HG03108 (cell line): ENCODE measurements around the gene ANKRD28.

ENCODE experiments used
- ATAC-seq: cut with Tn5 transposase; IDR thresholded peaks from one replicate; pipeline ENCODE4 v1.9.1; 2021; ENCODE audit warnings: moderate library complexity; ENCODE audit not compliant: unreplicated experiment

The ANKRD28 gene

DNA sequence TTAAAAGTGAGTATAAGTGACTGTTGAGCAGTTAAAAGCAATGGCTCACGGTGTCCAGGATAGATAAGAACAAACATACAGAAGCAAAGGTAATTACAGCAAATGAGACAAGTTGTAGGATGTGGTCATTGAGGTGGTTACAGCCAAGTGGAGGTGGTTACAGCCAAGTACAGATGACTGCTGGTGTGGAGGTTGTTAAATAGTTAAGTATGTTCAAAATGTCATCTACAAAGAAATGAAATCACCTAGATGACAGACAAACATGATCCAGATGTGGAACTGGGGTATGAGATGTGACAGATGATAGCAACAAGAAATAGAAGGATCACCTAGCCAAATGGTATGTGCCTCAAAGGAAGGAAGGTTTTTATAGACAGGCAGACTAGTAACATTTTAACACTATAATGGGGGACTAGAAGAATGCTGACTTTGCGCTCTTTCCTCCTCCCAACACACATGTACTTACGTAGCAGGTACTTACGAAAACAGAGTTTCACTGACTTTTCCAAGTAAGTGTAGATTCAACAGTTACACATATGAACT is 6.8 kb upstream of the ANKRD28 start:
- ATAC-seq: peak; percentile 39

DNA sequence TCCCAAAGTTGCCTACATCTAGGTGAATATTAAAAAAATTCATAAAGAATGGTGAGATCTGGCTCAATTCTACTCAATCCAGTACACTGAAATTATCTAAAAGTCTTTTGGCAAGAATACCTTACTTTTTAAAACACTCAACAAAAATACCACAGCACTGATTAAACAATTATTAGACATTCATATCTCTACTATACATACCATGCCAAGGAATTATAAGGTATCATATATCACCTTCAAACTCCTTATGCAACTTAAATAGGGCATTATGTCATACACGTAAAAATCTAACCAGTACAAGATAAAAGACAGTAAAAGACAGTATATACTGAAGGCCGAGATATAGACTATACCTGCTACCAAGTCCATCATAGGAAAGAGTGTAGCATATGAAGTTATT is 6.1 kb upstream of the ANKRD28 start:
- no peak for ATAC-seq

DNA sequence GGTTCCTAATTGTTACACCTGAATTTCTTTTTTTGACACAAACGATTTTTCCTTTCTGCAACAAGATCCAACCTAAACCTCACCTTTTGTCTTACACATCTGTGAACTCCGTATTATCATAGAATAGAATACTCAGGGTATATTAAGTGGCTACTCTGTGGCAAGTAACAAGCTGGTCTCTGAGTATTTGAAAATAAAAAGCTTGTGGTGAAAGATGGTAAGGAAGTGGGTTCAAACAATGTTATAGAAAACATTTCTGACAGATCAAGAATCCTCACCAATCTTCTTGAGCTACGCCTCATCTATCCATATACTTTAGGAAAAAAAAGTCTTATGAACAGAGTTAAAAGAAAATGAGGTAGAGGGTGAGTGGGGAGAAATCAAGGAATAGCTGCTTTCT is 3.5 kb upstream of the ANKRD28 start:
- no peak for ATAC-seq

DNA sequence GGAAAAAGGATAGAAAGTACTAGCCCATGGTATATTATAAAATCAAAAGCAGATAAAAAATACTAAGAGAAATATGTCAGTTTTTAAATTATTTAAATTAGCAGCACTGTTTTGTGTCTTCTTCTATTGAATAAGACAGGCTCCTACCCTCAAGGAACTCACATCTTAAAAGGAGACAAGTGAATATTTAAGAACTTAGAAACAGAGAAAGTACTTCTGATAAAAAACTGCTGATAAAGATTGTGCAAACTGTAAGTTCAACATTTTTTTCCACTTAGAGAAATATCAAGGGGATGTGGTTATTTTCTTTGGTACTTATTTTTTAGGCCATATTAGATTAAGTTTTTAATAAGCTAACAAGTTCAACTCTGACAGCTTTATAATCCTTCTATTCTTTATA is 3.0 kb upstream of the ANKRD28 start:
- ATAC-seq: no peak

DNA sequence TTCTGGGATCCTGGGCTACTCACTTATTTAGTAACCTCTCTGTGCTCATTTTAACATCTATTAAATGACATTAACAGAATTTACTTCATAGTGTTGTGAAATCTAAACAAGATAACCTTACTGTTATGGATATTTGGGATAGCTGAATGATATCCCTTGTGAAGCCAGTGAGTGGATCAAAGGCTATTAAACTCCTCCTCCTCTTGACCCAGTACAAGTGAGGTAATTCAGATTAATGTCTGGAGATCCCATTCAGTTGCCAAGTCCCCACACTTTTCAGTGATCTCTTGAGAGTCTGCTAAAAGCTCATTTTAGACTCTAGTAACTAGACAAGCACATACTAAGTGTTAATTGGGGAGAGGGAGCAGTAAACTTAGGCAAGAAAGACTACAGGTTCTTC is 2.5 kb upstream of the ANKRD28 start:
- no peak for ATAC-seq

DNA sequence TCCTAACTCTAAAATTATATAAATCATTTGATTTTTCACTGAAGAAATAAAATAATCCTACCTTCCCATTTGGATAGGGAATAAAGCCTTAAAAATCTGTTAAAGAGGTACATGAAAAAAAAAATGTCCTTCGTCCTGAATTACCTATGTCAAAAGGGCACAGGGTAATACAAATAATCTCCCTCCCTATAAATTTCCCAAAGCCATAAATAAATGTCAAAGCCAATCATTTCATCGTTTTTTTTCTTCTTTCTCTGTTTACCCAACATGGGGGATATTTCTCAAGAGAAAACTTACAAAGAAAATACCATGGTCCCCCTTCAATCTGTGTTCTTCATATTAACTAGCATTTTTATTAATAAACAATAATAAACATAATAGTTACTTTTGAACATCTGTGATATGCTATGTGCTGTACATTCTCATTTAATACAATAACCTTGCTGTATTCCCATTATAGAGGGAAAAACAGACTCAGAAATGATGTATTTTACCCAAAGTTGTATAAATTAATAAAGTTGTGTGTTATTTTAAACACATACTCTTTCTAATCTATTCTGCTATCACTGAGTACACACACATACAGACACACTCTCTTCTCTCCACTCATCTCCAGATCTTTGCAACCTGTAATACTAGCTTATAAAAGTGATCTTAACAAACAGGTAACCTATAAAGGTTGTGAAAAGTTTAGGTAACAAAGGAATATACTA is 910 bp upstream of the ANKRD28 start:
- ATAC-seq: no peak

DNA sequence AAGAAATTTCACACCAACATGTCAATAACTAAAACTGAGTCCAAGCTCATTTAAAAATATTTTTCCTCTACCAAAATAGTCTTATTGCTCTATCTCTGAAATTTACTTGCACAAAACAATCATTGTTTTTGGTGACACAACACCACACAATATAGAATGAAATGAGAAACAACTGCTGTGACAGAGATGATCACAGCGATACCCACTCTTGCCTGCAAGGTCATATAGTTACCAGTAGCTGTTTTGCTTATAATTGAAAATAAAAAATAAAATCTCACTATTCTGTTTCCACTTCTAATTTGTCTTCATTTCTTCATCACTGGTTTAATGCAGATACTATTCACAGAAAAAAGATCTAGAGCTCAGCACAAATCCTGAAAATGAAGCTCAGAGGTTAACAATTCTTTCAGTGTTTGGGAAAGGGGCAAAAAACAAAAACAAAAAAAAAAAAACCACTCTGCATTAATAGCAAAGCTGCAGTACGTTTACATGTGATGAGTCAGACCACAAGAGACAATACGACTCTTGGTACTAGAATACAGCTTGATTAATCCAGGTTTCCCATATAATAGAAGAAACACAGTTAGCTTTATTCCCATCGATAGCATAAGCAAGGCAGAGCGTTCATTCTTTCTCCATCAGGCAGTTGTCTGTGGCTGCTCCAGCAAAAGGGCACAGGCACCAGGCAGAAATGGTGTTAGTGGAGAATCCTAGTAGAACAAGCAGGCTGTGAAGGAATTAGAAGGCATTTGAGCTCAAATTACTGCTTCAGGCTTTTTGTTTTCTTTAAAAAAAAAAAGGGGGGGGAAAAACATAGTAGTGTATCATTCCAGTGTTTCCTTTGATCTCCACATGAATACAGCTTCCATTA is 773 bp downstream of the ANKRD28 start:
- ATAC-seq: no peak

DNA sequence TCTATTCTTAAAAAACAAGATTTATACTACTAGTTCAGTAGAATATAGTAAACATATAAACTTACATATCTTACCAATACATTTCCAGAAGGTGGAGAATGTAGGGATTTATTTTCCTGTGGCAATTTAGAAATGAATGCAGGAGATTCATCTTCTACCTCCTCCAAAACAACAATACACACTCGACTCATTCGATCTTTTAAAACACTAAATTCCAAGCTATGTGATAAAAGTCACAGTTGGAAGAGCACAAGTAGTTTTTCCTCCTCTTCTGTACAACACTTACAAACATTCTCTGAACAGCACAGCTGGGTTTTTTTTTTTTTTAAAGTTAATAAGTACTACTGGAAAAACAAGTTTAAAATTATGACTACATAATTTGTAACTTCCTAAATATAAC is 1.4 kb downstream of the ANKRD28 start:
- ATAC-seq: no peak

DNA sequence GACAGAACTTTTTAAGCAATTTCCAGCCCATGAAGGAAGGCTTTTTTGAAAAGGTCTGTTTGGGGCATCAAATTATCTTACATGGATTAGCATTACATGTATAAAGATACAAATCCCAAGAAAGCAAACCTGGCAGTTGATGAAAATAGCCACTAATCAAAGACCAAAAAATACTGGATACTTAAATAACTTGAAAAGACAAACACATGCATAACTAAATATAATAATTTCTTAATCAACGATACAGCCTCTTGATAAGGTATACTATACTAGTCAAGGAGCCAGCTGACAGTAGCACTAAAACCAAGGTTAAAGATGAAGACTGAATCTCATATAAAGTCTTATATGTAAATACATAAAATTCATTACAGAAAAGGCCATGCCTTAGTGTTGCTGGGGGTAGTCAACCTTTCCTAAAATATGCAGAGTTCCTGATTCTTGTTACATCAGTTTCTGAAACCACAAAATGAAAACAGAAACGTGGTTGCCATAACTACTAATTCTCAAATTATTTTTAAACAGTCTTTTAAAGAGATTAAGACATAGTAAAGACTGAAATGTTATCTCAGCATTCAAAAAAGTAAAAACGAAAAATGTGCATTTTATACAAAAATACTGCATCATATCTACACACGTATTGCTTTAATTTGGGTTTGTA is 2.0 kb downstream of the ANKRD28 start:
- no peak for ATAC-seq

DNA sequence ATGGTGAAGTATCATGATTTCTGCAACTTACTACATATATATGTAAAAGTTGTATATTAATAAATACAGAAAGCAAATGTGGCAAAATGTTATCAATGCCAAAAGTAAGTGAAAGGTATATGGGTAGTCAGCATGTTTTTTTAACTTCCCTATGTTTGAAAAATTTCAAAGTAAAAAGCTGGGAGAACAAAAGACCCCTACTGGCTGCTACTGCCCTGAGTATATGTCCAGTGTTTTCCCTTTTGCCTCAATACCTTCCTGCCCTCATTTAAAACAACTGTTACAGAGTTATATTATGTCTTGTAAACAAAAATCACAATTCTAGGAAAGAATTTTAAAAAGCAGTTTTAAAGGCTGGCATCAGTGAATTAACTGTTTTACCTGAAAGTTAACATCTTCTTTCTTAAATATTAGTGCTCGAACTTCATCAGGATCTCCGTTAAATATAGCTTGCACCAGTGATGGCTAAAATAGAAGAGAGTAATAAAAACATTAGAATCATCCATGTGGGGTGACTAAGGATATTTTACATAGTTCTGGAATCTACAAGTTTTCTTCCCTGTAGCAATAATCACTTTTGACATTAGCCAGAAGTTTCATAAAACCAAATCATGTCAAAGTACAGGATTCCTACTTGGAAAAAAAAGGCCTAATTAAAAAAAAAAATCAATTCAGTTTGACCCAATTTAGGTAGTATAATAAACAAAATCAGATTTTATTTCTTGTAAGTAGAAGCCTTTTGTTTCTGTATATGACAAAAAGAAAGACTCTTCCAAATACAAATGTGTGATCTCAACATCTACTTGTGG is 2.7 kb downstream of the ANKRD28 start:
- ATAC-seq: no peak

DNA sequence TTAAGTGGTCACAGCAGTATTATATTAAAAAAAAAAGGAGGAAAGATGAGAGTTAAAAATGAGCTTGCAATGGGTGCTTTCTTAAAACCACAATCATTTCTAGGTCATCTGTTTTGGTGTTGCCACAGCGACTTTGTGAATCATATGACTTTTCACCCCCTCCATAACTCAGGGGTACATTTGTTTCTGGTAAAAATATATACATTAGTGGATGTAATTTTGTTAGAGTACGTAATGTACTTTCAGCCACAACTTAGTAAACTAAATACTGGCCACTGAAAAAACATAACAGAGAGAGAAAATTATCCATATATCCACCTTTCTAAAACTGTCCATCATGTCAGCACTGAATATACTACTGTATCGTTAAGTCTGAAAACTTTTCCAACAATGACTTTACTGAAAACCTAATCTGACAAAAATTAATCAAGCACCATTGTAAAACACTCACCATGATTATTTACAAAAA is 3.4 kb downstream of the ANKRD28 start:
- no peak for ATAC-seq

DNA sequence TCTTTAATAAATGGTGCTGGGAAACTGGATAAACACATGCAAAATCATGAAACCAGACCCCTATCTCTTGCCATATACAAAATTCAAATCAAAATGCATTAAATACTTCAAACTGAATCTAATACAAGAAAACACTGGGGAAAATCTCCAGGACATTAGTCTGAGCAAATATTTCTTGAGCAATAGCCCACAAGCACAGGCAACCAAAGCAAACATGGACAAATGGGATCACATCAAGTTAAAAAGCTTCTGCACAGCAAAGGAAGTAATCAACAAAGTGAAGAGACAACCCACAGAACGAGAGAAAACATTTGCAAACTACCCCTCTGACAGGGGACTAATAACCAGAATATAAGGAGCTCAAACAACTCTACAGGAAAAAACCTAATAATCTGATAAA is 6.3 kb downstream of the ANKRD28 start:
- no peak for ATAC-seq

DNA sequence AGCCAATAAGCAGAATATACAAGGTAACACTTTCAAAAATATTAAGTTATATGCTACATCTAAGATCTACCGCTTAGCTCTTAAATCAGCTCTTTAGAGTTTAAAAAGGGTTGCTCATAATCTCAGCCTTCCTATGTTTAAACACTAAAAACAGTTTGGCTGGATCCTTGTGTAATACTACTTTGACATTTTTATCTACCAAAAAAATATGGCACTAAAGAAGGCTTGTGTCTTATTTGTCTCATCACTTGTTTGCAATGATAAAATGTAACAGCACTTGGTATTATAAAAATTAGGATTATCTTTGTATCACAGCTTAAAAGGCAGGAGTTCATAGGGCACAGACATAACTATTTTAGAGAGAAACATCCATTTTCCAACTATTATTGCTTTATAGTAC is 9.8 kb downstream of the ANKRD28 start:
- ATAC-seq: no peak

DNA sequence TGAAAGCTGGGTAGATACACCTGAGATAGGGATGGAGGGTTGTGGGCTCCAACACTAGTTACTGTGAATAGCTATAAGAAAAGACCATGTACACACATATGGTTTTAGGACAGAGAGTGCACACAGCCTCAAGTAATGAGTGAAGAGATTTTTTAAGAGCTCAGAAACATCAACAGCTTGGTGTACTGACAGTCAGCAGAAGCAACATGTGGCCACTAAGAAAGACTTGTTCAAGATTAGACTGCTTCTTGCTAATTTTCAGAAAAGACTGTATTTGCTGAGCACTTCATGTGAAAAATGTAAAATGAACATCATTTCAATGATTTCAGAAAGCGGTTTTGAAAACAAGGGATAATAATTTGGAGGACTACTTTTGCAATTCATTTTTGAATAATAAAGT is 10.3 kb downstream of the ANKRD28 start:
- ATAC-seq: no peak

DNA sequence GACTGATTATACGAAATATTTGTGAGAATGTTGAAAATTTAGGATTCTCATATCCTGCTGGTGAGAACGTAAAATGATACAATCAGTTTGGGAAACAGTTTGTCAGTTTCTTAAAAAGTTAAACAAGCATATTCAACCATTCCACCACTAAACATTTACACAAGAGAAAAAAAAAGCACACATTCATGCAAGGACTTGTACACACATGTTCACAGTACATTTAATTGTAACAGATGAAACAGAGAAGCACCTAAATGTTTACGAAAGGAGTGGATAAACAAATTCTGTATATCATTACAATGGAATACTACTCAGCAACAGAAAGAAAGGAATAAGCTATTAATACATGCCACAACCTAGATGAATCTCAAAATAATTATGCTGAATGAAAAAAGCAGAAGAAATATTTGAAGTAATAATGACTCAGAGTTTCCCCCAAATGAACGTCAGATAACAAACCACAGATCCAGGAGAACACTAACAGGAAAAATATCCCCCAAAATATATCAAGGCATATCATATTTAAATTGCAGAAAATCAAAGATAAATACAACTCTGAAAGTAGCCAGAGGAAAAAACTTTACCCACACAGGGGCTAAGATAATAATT is 14.3 kb downstream of the ANKRD28 start:
- ATAC-seq: no peak

DNA sequence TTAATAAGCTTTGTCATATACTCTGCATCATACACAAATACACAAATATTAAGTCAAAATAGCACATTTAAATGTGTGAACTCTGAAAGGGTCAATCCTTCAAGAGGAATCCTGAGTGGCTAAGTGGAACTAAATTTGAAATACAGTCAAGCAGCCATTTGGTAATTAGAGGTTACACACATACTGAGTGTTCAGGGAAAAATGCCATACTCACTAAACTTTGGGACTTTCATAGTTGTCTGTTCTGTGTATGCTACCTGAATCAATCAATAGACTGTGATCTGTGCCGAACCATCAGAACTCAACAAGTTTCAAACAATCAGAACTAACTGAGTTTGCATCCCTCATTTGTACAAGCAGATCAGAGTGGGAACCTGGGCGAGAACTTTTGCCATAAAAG is 15.3 kb downstream of the ANKRD28 start:
- ATAC-seq: no peak

DNA sequence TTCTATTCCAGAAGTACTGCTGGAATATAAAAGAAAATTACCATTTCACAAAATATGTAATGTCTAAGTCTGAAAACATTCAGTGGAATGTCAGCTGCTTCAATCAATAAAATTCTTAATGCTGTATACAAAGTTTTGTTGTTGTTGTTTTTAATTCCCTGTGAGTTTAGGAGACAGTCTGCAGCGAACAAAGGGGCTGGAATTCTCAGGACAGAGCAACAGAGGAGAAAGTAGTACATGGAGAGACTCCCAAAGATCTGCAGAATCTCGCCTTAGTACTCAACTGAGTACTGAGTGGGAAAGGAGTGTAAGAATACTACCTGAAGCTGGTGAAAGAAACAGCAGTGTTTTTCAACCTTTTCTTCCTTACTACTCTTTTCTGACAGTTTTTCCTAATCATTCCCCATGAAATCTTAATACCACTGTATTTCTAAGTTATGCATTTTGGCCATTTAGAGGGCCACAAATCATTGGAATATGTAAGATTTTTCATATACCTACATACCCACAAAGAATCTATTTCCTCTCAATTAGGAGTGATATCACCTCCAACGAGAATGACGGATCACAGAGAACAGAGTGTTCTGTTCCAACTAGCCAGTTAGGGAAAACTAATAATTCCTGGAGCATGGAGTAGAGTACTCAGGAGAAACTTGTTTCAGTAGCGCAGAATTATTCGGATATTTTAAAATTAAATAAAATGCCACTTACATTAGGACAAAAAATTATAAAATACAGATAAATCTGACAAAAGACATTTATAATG is 16.0 kb downstream of the ANKRD28 start:
- ATAC-seq: no peak

DNA sequence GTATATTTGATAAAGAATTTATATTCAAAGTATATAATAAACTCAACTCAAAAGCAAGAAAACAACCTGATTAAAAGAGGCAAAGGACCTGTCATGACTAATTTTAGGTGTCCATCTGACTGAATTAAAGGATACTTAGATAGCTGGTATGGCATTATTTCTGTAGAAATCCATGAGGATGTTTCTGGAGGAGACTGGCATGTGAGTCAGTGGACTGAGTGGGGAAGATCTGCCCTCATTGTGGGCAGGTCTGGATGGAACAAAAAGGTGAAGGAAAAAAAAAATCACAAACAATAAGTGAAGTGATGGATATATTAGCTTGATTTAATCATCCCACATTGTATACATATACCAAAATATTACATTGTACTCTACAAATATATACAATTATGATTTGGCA is 16.6 kb downstream of the ANKRD28 start:
- no peak for ATAC-seq

DNA sequence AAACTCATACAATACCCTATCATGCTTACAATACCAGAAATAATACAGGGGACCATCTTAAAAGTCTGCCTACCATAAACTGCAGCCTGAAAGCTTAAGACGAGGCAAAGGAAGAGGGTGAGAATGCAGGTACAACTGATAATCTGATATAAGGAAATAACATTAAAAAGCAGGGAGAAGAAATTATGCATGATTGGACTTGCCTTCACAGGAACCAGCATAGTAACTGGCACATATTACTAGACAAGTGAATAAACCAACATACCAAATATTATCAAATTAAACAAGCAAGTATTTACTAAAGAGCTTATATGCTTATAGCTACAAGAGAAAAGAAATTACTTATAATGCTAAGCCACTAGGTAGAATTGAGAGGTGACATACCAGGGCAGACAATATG is 18.7 kb downstream of the ANKRD28 start:
- ATAC-seq: no peak
